SW 1271 (cell line): ENCODE measurements around the gene PPP4R4.
"Not testable (repeated sequence)": the region's sequence is repeated elsewhere in the genome, so short reads cannot be mapped to it uniquely, and the experiment has no call there.

Experiments
- DNase-seq, 2 experiments: peaks; one replicate each; lab custom pipeline; 2025; lab: John Stamatoyannopoulos, UW

PPP4R4 gene

DNA sequence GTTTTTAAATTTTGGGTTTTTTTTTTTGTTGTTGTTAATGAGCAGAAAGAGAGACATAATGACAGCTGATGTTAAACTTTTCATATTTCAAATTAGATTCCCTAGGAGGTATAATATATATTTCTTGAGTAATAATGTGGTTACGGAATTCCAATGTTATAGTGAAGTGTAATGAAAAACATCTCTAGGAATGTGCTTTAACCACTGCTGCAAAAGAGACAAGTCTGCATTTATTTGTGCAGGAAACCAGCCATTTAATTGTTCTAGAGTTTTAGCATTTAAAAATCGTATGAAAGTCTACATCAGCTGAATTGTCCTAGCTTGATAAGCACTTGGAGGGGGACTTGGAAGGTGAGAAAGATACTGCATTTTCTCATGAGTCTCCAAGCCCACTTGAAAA is 104.6 kb downstream of the PPP4R4 start:
- DNase-seq = no peak

DNA sequence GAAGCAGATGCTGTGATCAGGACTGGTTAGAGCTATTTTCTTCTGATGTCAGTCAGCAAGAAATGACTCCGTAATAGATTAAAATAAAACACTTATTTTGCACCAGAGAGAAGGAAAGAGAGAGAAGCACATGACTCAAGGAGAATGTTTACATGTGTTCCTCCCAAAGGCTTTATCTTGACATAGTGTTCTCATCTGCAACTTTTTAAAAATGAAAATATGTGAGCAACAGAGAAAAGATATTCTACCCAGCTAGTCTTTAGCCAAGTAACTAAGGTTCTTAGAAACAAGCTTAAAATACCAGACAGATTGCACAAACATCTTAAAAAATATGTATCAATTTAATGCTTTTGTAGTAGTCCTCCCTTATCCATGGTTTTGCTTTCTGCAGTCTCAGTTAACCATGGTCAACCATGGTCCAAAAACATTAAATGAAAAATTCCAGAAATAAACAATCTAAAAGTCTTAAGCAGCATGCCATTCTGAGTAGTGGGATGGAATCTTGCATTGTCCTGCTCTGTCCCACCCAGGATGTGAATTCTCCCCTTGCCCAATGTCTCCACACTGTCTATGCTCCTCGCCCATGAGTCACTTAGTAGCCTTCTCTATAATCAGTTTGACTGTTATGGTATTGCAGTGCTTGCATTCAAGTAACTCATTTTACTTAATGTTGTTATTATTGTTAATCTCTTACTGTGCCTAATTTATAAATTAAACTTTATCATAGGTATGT is 109.0 kb downstream of the PPP4R4 start:
- no peak for DNase-seq

GRCh38 chr14:94284221-94284620 is 110.1 kb downstream of the PPP4R4 start:
- DNase-seq = no peak

- no peak for DNase-seq
Measured at GRCh38 chr14:94285158-94285557, 111.0 kb downstream of the PPP4R4 start.

- no peak for DNase-seq
Measured at GRCh38 chr14:94288610-94289465, 114.7 kb downstream of the PPP4R4 start.

DNA sequence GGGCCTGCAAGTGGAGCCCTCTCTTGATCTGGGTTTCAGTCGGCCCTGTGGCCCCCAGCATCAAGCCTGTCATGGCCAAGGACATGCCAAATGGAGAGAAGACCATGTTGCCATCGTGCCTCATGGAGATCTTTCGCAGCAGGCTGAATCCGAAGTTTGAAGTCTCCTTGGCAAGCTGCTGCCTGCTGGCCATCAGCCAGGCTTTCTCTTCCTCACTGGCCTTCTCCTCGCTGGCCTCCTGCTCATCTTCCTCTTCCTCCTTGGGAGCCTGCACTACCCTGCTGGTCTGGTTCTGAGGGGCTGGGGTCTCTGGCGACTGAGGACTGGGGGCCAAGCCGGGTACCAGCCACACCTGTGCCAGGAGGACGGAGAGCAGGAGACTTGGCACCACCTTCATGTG is 116.1 kb downstream of the PPP4R4 start:
- no peak for DNase-seq

- no peak for DNase-seq
Measured at GRCh38 chr14:94291159-94291905, 117.2 kb downstream of the PPP4R4 start.

- DNase-seq = no peak
Measured at GRCh38 chr14:94291906-94292525, 117.9 kb downstream of the PPP4R4 start.

DNA sequence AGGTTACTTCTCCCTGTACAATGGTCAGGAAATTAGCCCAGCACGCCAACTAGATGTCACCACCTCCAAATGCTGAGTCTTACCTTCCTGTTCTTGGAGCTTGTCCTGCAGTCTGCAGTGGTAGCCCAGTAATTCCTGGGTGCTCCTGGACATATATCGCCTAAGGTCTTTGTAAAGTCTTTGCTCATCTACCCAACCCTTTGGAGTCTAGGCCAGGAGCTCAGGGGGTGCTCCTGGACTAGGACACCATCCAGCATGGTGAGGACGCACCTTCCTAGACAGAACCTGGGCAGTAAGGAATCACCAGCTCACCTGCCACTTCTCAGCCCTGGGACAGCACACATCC is 118.4 kb downstream of the PPP4R4 start:
- DNase-seq = no peak

GRCh38 chr14:94292872-94293577 is 118.9 kb downstream of the PPP4R4 start, which contains the start of gene SERPINA10:
SERPINA10 (minus strand) TSS chr14:94293268; CDS start chr14:94290593, 2,675 bp downstream.
- DNase-seq = no peak

DNA sequence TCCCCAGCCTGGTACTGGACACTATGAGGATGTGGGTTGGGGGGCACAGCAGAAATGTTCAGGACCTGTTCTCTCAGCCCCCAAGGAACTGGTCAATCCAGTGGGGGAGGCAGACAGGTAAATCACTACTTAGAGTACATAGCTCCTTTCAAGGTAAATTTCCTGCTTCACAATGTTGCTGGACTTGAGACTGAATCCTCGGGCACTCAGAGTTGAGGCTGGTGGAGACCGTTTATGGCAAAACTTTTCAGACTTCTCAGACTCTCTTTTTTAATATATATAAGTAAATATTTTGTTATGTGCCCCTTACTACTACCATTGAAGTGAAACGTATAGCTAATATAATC is 119.4 kb downstream of the PPP4R4 start:
- DNase-seq = no peak

GRCh38 chr14:94295360-94296180 is 121.4 kb downstream of the PPP4R4 start:
- DNase-seq = no peak

GRCh38 chr14:94296181-94296545 is 122.0 kb downstream of the PPP4R4 start:
- not testable (repeated sequence) for DNase-seq

- DNase-seq = no peak
Measured at GRCh38 chr14:94298130-94298529, 124.0 kb downstream of the PPP4R4 start.

DNA sequence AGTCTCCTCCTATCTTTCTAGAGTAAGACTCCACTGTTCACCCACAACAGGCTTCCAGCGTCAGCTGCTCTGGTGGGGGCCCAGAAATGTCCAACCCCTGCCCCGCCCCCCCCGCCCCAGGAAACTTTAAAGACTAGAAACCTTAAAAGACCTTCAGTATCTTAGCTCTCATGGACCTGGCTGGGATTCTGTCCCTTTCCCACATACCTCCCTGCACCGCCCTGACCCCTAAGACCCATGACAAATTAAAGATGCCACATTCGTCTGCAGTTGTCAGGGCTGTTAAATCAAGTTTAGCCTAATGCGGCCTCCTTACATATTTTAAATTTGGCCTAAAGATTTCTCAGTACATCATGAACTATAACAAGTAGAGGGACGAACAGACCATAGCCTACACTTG is 129.0 kb downstream of the PPP4R4 start:
- DNase-seq = no peak

- DNase-seq = no peak
Measured at GRCh38 chr14:94304243-94304642, 130.1 kb downstream of the PPP4R4 start.

DNA sequence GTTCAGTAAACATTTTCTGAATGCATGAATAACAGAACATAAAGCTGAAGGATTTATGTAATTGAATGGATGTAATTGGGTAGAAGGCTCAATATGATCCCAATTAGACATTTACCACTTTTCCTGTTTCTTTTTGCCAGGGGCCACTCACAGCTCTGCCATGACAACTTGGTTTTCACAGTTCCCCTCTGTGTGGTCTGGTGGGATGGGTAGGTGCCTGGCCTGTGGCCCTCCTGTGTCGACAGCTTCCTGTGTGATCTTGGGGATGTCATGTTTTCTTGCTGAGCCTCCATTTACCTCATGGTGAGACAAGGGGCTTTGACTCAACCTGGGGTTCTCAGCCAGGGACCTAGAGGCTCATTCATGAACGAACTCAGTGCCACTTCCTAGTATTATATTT is 131.5 kb downstream of the PPP4R4 start:
- DNase-seq = no peak

GRCh38 chr14:94306047-94306978 is 132.2 kb downstream of the PPP4R4 start:
- no peak for DNase-seq

DNA sequence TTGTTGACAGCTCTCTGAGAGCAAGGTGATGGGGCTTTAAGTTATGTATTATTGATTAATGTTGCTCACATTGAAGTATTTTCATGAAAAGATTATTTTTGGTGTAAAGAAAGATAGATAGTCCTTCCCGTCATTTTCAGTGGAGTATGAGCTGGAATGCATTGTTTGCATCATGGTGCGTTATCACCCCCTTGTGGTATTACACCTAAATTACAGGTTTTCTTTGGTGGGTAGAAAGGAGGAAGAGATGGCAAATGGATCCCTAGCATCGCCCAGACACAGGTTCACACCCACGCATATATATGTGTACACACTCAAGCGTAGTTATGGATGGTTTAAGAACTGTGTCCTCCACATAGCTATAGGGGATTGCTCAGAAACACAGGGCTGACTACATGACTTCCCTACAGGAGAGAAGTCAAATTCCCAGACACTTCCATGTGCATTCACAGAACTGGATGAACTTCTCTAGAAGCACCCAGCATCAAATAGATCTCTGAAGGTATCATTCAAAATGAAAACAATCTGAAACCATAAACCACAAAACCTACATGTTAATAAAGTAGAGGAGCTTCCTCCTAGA is 133.4 kb downstream of the PPP4R4 start:
- no peak for DNase-seq
